Osteoblast (primary cell): ENCODE results near the gene TRMT112. TPM values are rescaled to one million over a fixed set of nuclear protein-coding genes. Genes with fewer than 3 reads are reported as not detected.
"Not testable (repeated sequence)": the region's sequence is repeated elsewhere in the genome, so short reads cannot be mapped to it uniquely, and the experiment has no call there.

Experiments used
- DNase-seq: peaks from one replicate; pipeline ENCODE4 v3.0.0; 2011; ENCODE audit warnings: low spot score, mixed read lengths; ENCODE audit not compliant: insufficient read length; ENCODE audit errors: missing footprints
- H2AFZ ChIP-seq: 2 replicates; pipeline ENCODE4 v1.6.0; 2011; ENCODE audit warnings: mild to moderate bottlenecking, low read length
- H3K27ac ChIP-seq: 2 replicates; pipeline ENCODE4 v1.5.1; 2011; ENCODE audit warnings: mild to moderate bottlenecking, low read depth, low read length, moderate library complexity
- H3K27me3 ChIP-seq: 2 replicates; pipeline ENCODE4 v1.6.0; 2012; ENCODE audit warnings: mild to moderate bottlenecking, control low read depth, inconsistent platforms, low read length, moderate library complexity; ENCODE audit not compliant: insufficient read depth
- H3K36me3 ChIP-seq: 2 replicates; pipeline ENCODE4 v1.5.1; 2011; ENCODE audit warnings: mild to moderate bottlenecking, low read length, control low read depth, moderate library complexity; ENCODE audit not compliant: insufficient read depth
- H3K4me1 ChIP-seq: 2 replicates; pipeline ENCODE4 v1.5.1; 2011; ENCODE audit warnings: mild to moderate bottlenecking, low read length, control low read depth, moderate library complexity; ENCODE audit not compliant: insufficient read depth
- H3K4me2 ChIP-seq: 2 replicates; pipeline ENCODE4 v1.6.0; 2011; ENCODE audit warnings: mild to moderate bottlenecking, low read length; ENCODE audit not compliant: insufficient read depth
- H3K4me3 ChIP-seq: fragments of 200-600 bp; sonication (generic); 3 replicates; pipeline ENCODE4 v1.5.1; 2012; ENCODE audit warnings: mild to moderate bottlenecking, low read length, inconsistent platforms; ENCODE audit not compliant: insufficient read depth
- H3K79me2 ChIP-seq: 2 replicates; pipeline ENCODE4 v1.6.0; 2012; ENCODE audit warnings: mild to moderate bottlenecking, low read length, control low read depth, inconsistent platforms; ENCODE audit not compliant: insufficient read depth
- H3K9me3 ChIP-seq: 2 replicates; pipeline ENCODE4 v1.5.1; 2011; ENCODE audit warnings: low read depth, low read length, control low read depth
- H4K20me1 ChIP-seq: 2 replicates; pipeline ENCODE4 v1.6.0; 2012; ENCODE audit warnings: mild to moderate bottlenecking, low read length, control low read depth; ENCODE audit not compliant: insufficient read depth
- CTCF ChIP-seq: IDR thresholded peaks from 2 replicates; pipeline ENCODE4 v1.5.1; 2011; ENCODE audit warnings: mild to moderate bottlenecking, low read depth, low read length, moderate library complexity; ENCODE audit errors: extremely low read depth
- total RNA-seq: library from RNA; depleted of rRNA; stranded (reverse); fragments of >200 nt; gene quantifications from 2 replicates; pipeline ENCODE4 v1.2.3, GENCODE V29; 2012

Gene TRMT112
- total RNA-seq, 1 donor: 123 TPM

GRCh38 chr11:64324692-64325469 lies 7.5 kb upstream of the TRMT112 start:
- Histone ChIP-seq H3K4me3 (no peak overlapping the region), H3K27ac (no peak overlapping the region), H4K20me1 (peaks cover 7% of the 10 kb centered on the region), H3K27me3 (no peaks in the 10 kb centered on the region), H3K79me2 (peaks cover 2% of the 10 kb centered on the region), H3K4me1 (peaks cover 10% of the 10 kb centered on the region), H3K9me3 (no peaks in the 10 kb centered on the region), H3K36me3 (peaks cover 17% of the 10 kb centered on the region), H2AFZ (no peak overlapping the region), H3K4me2 (no peak overlapping the region)
- no peak for DNase-seq
- TF ChIP-seq CTCF: no peak

GRCh38 chr11:64323984-64324383 lies 6.6 kb upstream of the TRMT112 start:
- not testable (repeated sequence) for H3K4me2 ChIP-seq, H3K9me3 ChIP-seq, H3K4me1 ChIP-seq, H4K20me1 ChIP-seq, H3K27ac ChIP-seq, H2AFZ ChIP-seq, H3K4me3 ChIP-seq, H3K27me3 ChIP-seq, H3K79me2 ChIP-seq
- DNase-seq: peak; percentile 25
- H3K36me3 ChIP-seq: peaks cover 17% of the 10 kb centered on the region

- Histone ChIP-seq H3K4me3 (no peak overlapping the region), H3K27ac (no peak overlapping the region), H3K79me2 (peaks cover 11% of the 10 kb centered on the region), H3K27me3 (no peaks in the 10 kb centered on the region), H2AFZ (no peak overlapping the region), H3K4me1 (peaks cover 6% of the 10 kb centered on the region), H4K20me1 (peaks cover 7% of the 10 kb centered on the region), H3K36me3 (peaks cover 17% of the 10 kb centered on the region), H3K9me3 (no peaks in the 10 kb centered on the region), H3K4me2 (no peak overlapping the region)
- peak; percentile 59 for DNase-seq
- no peak for TF ChIP-seq CTCF
Measured at GRCh38 chr11:64323373-64323772, 6.0 kb upstream of the TRMT112 start.

- Histone ChIP-seq H3K4me2 (no peak overlapping the region), H3K4me3 (no peak overlapping the region), H3K4me1 (peaks cover 6% of the 10 kb centered on the region), H2AFZ (no peak overlapping the region), H3K79me2 (peaks cover 15% of the 10 kb centered on the region), H4K20me1 (peaks cover 7% of the 10 kb centered on the region), H3K27me3 (no peaks in the 10 kb centered on the region), H3K36me3 (peaks cover 17% of the 10 kb centered on the region), H3K9me3 (no peaks in the 10 kb centered on the region), H3K27ac (no peak overlapping the region)
- peak; percentile 18 for DNase-seq
- no peak for TF ChIP-seq CTCF
Measured at GRCh38 chr11:64322925-64323260, 5.5 kb upstream of the TRMT112 start.
